Measurements from ENCODE around the gene ZFP36L2.

ZFP36L2 gene

GRCh38 chr2:43219383-43220228, 6.8 kb downstream of the ZFP36L2 start:
- Histone ChIP-seq H3K9me2 (replicated peaks; ENCODE audit: control insufficient read depth, low read length) (no peaks in the 10 kb centered on the region), H3K4me1 (ENCODE audit: control insufficient read depth, low read length) (peaks cover 62% of the 10 kb centered on the region), H3F3A (ENCODE audit: control insufficient read depth, insufficient read depth) (peaks cover 56% of the 10 kb centered on the region)

GRCh38 chr2:43218702-43219382, 7.6 kb downstream of the ZFP36L2 start:
- no peaks in the 10 kb centered on the region for H3K9me3 ChIP-seq (ENCODE audit: control insufficient read depth, insufficient read depth, low read length)
- H3K4me3 ChIP-seq (ENCODE audit: low read length) = peak overlapping the region; percentile 93
- TF ChIP-seq CTCF (IDR thresholded peaks at IDR 0.05; ENCODE audit: low read depth, low read length, poor library complexity, severe bottlenecking) (no peak), EZH2phosphoT487 (IDR thresholded peaks at IDR 0.05; ENCODE audit: borderline replicate concordance, low read length) (no peak)
- H3K79me2 ChIP-seq (ENCODE audit: control insufficient read depth, low read length) = peaks cover 30% of the 10 kb centered on the region
- H3K27ac ChIP-seq (ENCODE audit: low read depth, low read length) = peak overlapping the region; percentile 95
- no peaks in the 10 kb centered on the region for H3K27me3 ChIP-seq (ENCODE audit: control insufficient read depth, low read length)
- H3F3A ChIP-seq (ENCODE audit: control insufficient read depth, insufficient read depth) = peaks cover 54% of the 10 kb centered on the region
- H3K36me3 ChIP-seq (ENCODE audit: control insufficient read depth, low read length) = peaks cover 29% of the 10 kb centered on the region
- peaks cover 62% of the 10 kb centered on the region for H3K4me1 ChIP-seq (ENCODE audit: control insufficient read depth, low read length)
- H3K4me2 ChIP-seq (ENCODE audit: low read length) = peak overlapping the region; percentile 84
- no peaks in the 10 kb centered on the region for H3K9me2 ChIP-seq (replicated peaks; ENCODE audit: control insufficient read depth, low read length)
- H4K20me1 ChIP-seq (ENCODE audit: control insufficient read depth, insufficient read depth, low read depth, low read length) = peaks cover 5% of the 10 kb centered on the region; the same call in 1 of the 2 replicates

More at GRCh38 chr2:43219383-43220228, 6.8 kb downstream of the ZFP36L2 start:
- TF ChIP-seq CTCF (IDR thresholded peaks at IDR 0.05; ENCODE audit: low read depth, low read length, poor library complexity, severe bottlenecking) (no peak), EZH2phosphoT487 (IDR thresholded peaks at IDR 0.05; ENCODE audit: borderline replicate concordance, low read length) (no peak)
- peak overlapping the region; percentile 93 for H3K4me3 ChIP-seq (ENCODE audit: low read length)
- H3K36me3 ChIP-seq (ENCODE audit: control insufficient read depth, low read length) = peaks cover 36% of the 10 kb centered on the region
- H3K27me3 ChIP-seq (ENCODE audit: control insufficient read depth, low read length) = no peaks in the 10 kb centered on the region
- no peaks in the 10 kb centered on the region for H3K9me3 ChIP-seq (ENCODE audit: control insufficient read depth, insufficient read depth, low read length)
- H4K20me1 ChIP-seq (ENCODE audit: control insufficient read depth, insufficient read depth, low read depth, low read length) = peaks cover 7% of the 10 kb centered on the region; the same call in 1 of the 2 replicates
- peak overlapping the region; percentile 84 for H3K4me2 ChIP-seq (ENCODE audit: low read length)
- peaks cover 37% of the 10 kb centered on the region for H3K79me2 ChIP-seq (ENCODE audit: control insufficient read depth, low read length)
- H3K27ac ChIP-seq (ENCODE audit: low read depth, low read length) = peak overlapping the region; percentile 95

- no peak for TF ChIP-seq CTCF (IDR thresholded peaks at IDR 0.05; ENCODE audit: low read depth, low read length, poor library complexity, severe bottlenecking)
- TF ChIP-seq EZH2phosphoT487 (IDR thresholded peaks at IDR 0.05; ENCODE audit: borderline replicate concordance, low read length) = no peak
- Histone ChIP-seq H3K79me2 (ENCODE audit: control insufficient read depth, low read length) (peaks cover 23% of the 10 kb centered on the region), H3F3A (ENCODE audit: control insufficient read depth, insufficient read depth) (peaks cover 47% of the 10 kb centered on the region), H3K4me1 (ENCODE audit: control insufficient read depth, low read length) (peaks cover 60% of the 10 kb centered on the region), H3K4me3 (ENCODE audit: low read length) (peak overlapping the region; percentile 93), H3K27ac (ENCODE audit: low read depth, low read length) (peak overlapping the region; percentile 95), H3K9me3 (ENCODE audit: control insufficient read depth, insufficient read depth, low read length) (no peaks in the 10 kb centered on the region), H3K4me2 (ENCODE audit: low read length) (peak overlapping the region; percentile 84), H3K36me3 (ENCODE audit: control insufficient read depth, low read length) (peaks cover 22% of the 10 kb centered on the region), H3K27me3 (ENCODE audit: control insufficient read depth, low read length) (no peaks in the 10 kb centered on the region), H3K9me2 (replicated peaks; ENCODE audit: control insufficient read depth, low read length) (no peaks in the 10 kb centered on the region), H4K20me1 (ENCODE audit: control insufficient read depth, insufficient read depth, low read depth, low read length) (no peaks in the 10 kb centered on the region)
Measured at GRCh38 chr2:43218155-43218701, 8.2 kb downstream of the ZFP36L2 start.

Data from DOHH2 (cell line).